H54 (cell line): Measurements from ENCODE around the gene RPLP2.
A peak's percentile ranks its signal among the peaks of the same experiment; 100 is the strongest.

Source experiments
- DNase-seq: peaks from one replicate; pipeline ENCODE4 v3.0.0; 2011; ENCODE audit warnings: low spot score, mixed read lengths; ENCODE audit not compliant: insufficient read length
- FAIRE-seq: peaks from 3 replicates; lab custom pipeline; 2011; peaks lifted over from hg19 to GRCh38; lab: Jason Lieb, UNC
- POLR2A ChIP-seq: IDR thresholded peaks from 2 replicates; pipeline ENCODE4 v1.6.1; 2011; ENCODE audit warnings: low read depth, mild to moderate bottlenecking, low read length

Gene RPLP2

GRCh38 chr11:824292-824880 lies 14.6 kb downstream of the RPLP2 start:
- DNase-seq (no peak), FAIRE-seq (no peak)
- TF ChIP-seq POLR2A = no peak

- FAIRE-seq = no peak
- no peak for TF ChIP-seq POLR2A
- no peak for DNase-seq
Observed at GRCh38 chr11:824942-825341, 15.2 kb downstream of the RPLP2 start.

DNA sequence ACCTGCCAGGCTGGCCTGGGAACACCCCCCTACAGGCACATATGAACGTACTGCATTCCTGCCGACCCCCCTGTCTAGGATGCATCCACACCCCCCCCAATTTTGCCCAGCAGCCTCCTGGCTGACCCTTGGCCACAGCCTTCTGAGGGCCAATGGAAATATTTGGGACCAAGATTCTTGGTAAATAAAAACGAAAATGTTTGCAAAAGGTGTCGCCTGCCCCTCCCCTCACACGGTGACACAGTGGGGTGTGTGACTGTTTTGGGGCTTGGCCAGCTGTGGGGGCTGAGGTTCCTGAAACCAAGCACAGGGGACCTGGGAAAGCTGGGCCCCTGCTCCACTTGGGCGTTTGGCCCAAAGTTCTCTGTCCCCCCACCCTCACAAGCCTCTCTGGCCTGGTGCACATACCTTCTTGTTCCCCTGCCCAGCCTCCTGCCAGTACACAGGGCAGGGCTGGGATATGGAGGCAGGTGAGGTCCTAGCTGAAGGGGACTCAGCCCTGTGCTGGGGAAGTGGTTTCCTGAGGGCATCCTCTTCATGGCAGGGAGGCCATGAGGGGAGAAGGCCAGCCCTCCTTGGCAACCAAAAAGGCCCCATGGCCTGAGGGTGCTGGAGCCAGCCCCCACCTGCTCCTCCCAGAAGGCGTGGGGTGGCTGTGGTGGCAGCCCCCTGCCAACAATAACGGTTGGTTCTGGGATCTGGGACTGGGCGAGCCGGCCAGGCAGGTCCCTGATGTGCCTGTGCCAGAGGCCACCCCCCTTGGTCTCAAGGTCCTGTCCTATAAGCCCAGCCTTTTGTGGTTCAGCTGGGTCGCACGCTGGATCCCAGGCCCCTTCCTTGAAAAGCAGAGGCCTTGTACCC lies 15.8 kb downstream of the RPLP2 start:
- DNase-seq (no peak), FAIRE-seq (no peak)
- no peak for TF ChIP-seq POLR2A

DNA sequence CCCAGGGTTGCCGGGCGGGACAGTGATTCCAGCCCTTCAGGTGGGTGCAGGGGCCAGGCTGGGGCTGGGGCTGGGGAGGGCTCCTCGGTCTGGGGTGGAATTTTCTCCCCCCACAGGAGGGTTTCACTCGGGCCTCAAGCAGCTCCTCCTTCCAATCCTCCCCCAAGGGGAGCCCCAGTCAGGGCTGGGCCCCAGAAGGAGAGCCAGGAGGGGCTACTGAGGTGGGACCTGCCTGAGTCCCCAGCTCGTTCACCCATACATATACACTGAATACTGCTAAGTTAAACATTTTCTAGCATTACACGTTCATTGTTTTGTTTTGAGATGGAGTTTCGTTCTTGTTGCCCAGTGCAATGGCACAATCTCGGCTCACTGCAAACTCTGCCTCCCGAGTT lies 16.5 kb downstream of the RPLP2 start:
- no peak for TF ChIP-seq POLR2A
- no peak for FAIRE-seq
- DNase-seq = no peak

- DNase-seq = no peak
- no peak for TF ChIP-seq POLR2A
- no peak for FAIRE-seq
Observed at GRCh38 chr11:826836-827145, 17.0 kb downstream of the RPLP2 start.

DNA sequence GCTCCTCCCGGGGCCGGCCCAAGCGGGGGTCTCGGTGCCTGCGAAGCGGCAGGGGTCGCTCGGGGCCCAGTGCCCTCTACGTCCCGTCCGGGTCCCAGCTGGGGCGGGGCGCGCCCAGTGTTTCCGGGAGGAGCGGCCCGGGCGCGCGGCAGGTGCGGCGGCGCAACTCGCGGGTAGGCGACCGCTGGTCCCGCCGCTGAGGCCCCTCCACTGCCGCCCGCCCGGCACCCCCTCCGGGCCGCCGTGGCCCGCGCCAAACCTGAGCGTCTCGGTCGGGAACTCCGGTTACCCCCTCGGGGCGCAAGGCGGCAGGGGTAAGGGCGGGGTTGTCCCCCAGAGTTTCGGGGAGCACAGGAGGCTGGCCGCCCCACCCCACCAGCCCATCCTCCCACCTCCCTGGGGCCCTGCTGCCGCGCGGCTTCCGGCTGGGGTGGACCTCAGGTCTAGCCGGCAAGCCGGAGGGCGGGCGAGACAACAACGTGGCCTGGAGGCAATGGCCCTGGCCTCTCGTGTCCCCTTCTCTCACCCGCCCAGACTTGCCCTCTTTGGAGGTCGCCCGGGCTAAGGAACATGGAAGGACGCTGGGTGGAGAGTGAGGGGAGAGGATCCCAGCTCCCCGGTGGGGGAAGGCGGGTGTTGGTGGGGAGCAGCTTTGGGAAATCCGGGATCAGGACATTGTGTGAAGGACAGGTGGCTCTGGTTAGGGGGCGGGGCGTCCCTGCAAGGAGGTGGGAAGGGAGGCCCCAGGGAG lies 17.6 kb downstream of the RPLP2 start:
- no peak for FAIRE-seq
- TF ChIP-seq POLR2A = no peak
- DNase-seq = no peak

- DNase-seq (no peak), FAIRE-seq (no peak)
- TF ChIP-seq POLR2A = no peak
Observed at GRCh38 chr11:827897-828192, 18.1 kb downstream of the RPLP2 start, which contains the start of gene CRACR2B. TSS of gene CRACR2B (plus strand) at chr11:827919. CDS start at chr11:828608, 689 bp downstream.

GRCh38 chr11:828506-829175 lies 18.9 kb downstream of the RPLP2 start:
- DNase-seq (no peak), FAIRE-seq (no peak)
- TF ChIP-seq POLR2A = no peak

GRCh38 chr11:829176-829846 lies 19.5 kb downstream of the RPLP2 start:
- TF ChIP-seq POLR2A = no peak
- no peak for FAIRE-seq
- no peak for DNase-seq

GRCh38 chr11:829847-830294 lies 20.1 kb downstream of the RPLP2 start:
- TF ChIP-seq POLR2A = no peak
- DNase-seq (no peak), FAIRE-seq (no peak)

DNA sequence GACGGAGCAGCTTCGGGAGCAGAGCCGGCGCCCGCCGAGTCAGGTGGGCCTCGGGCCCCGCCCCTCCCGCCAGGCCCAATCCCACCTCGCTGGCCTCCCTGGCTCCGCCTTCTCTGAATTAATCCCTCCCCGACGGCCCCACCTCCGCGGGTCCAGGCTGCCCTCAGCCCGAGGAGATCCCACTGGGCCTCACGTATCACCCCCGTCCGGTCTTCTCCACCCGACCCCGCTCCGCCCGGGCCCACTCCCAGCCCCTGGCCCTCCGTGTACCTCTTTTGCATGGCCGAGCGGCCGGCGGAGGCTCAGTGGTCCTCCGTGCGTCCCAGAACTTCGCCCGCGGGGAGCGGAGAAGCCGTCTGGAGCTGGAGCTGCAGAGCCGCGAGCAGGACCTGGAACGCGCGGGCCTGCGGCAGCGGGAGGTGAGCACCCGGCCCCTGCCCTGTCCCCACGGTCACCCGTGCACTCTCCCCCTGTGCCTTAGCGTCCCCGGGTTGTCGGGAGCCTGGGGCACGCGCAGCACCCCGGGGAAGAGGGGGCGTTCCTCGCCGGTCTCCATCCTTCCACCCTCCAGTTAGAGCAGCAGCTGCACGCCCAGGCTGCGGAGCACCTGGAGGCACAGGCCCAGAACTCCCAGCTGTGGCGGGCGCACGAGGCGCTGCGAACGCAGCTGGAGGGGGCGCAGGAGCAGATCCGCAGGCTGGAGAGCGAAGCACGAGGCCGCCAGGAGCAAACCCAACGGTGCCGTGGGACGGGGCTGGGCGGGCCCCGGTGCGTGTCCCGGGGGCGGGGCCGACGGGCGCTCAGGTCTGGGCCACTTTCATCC lies 20.7 kb downstream of the RPLP2 start:
- DNase-seq = no peak
- FAIRE-seq = no peak
- no peak for TF ChIP-seq POLR2A

- peak; percentile 25; the same call in 1 of the 2 replicates for TF ChIP-seq POLR2A
- FAIRE-seq = peak; percentile 45
- peak; percentile 97 for DNase-seq
Observed at GRCh38 chr11:831118-831864, 21.5 kb downstream of the RPLP2 start.
